ENCODE measurements around the gene LETM1.
"Not testable (repeated sequence)": the region's sequence is repeated elsewhere in the genome, so short reads cannot be mapped to it uniquely, and the experiment has no call there.

The LETM1 gene

GRCh38 chr4:1851160-1851559 is 4.8 kb downstream of the LETM1 start:
- DNase-seq, result no peak

GRCh38 chr4:1850276-1850675 is 5.7 kb downstream of the LETM1 start:
- DNase-seq, result no peak

GRCh38 chr4:1846580-1846979 is 9.4 kb downstream of the LETM1 start:
- DNase-seq, result no peak

- DNase-seq, result not testable (repeated sequence)
Measured at GRCh38 chr4:1844618-1845017, 11.3 kb downstream of the LETM1 start.

GRCh38 chr4:1843852-1844251 is 12.1 kb downstream of the LETM1 start:
- DNase-seq, result no peak

GRCh38 chr4:1842993-1843448 is 12.9 kb downstream of the LETM1 start:
- DNase-seq, result no peak

GRCh38 chr4:1842339-1842895 is 13.5 kb downstream of the LETM1 start:
- DNase-seq, result no peak

GRCh38 chr4:1841887-1842210 is 14.1 kb downstream of the LETM1 start:
- no peak for DNase-seq

GRCh38 chr4:1841201-1841886 is 14.6 kb downstream of the LETM1 start:
- DNase-seq, result no peak

GRCh38 chr4:1839282-1839681 is 16.7 kb downstream of the LETM1 start:
- DNase-seq, result no peak

- DNase-seq, result no peak
Measured at GRCh38 chr4:1837069-1837468, 18.9 kb downstream of the LETM1 start.

- no peak for DNase-seq
Measured at GRCh38 chr4:1836650-1837049, 19.3 kb downstream of the LETM1 start.

GRCh38 chr4:1835836-1836235 is 20.1 kb downstream of the LETM1 start:
- not testable (repeated sequence) for DNase-seq

- no peak for DNase-seq
Measured at GRCh38 chr4:1834047-1834775, 21.7 kb downstream of the LETM1 start.

- DNase-seq, result no peak
Measured at GRCh38 chr4:1833307-1834046, 22.5 kb downstream of the LETM1 start.

- DNase-seq, result no peak
Measured at GRCh38 chr4:1832690-1833089, 23.3 kb downstream of the LETM1 start.

- DNase-seq, result no peak
Measured at GRCh38 chr4:1831331-1831730, 24.6 kb downstream of the LETM1 start.

GRCh38 chr4:1830642-1831228 is 25.2 kb downstream of the LETM1 start:
- DNase-seq, result no peak

GRCh38 chr4:1830234-1830633 is 25.7 kb downstream of the LETM1 start:
- no peak for DNase-seq

- DNase-seq, result no peak
Measured at GRCh38 chr4:1826531-1827350, 29.2 kb downstream of the LETM1 start.

GRCh38 chr4:1825326-1825725 is 30.6 kb downstream of the LETM1 start:
- DNase-seq, result no peak

- no peak for DNase-seq
Measured at GRCh38 chr4:1824746-1825145, 31.2 kb downstream of the LETM1 start.
